IMR-90 (cell line): ENCODE measurements around the gene CLEC4G. TPM values are rescaled to one million over a fixed set of nuclear protein-coding genes. Genes with fewer than 3 reads are reported as not detected.

Source experiments
- ATAC-seq: fragments of 200-7000 bp; cut with Tn5 transposase; 2 replicates; pipeline ENCODE4 v1.9.1; 2020; ENCODE audit warnings: low read depth, mild to moderate bottlenecking, moderate library complexity
- BruUV-seq: library from RNA; stranded (reverse); fragments of 400-500 nt; replicated peaks from 2 replicates; lab custom pipeline; 2021; lab: Mats Ljungman, UMichigan
- CTCF ChIA-PET: fragments of 300-600 bp; formaldehyde crosslinking; extraction: SDS; loops from one replicate; lab custom pipeline; 2021; ENCODE audit warnings: antibody characterized with exemption; lab: Yijun Ruan, JAX
- POLR2A ChIA-PET: fragments of 300-600 bp; sonication (Branson Sonifier 250); formaldehyde crosslinking; loops from one replicate; lab custom pipeline; 2022; ENCODE audit warnings: antibody characterized with exemption; ENCODE audit not compliant: unreplicated experiment; lab: Charles Lee
- DNase-seq: peaks from one replicate; pipeline ENCODE4 v3.0.0; 2013
- H2AFZ ChIP-seq: replicated peaks from 2 replicates; pipeline ENCODE3; 2013; ENCODE audit warnings: low read length, mild to moderate bottlenecking; ENCODE audit not compliant: poor library complexity
- H2AK5ac ChIP-seq: 2 replicates; pipeline ENCODE4 v1.6.1; 2013; ENCODE audit warnings: low read depth, low read length, inconsistent platforms
- H2AK9ac ChIP-seq: replicated peaks from 2 replicates; pipeline ENCODE3; 2013; ENCODE audit warnings: mild to moderate bottlenecking, low read depth, low read length, moderate library complexity; ENCODE audit not compliant: poor library complexity
- H2BK120ac ChIP-seq: 2 replicates; pipeline ENCODE4 v1.6.1; 2013; ENCODE audit warnings: low read depth, low read length, inconsistent platforms
- H2BK15ac ChIP-seq: 3 replicates; pipeline ENCODE4 v1.6.1; 2013; ENCODE audit warnings: low read depth, low read length, inconsistent platforms
- H2BK20ac ChIP-seq: 2 replicates; pipeline ENCODE4 v1.6.1; 2013; ENCODE audit warnings: low read depth, mild to moderate bottlenecking, inconsistent platforms, low read length, moderate library complexity
- H2BK5ac ChIP-seq: 2 replicates; pipeline ENCODE4 v1.6.1; 2013; ENCODE audit warnings: mild to moderate bottlenecking, low read depth, low read length, inconsistent platforms; ENCODE audit not compliant: poor library complexity, severe bottlenecking
- H3K14ac ChIP-seq: replicated peaks from 2 replicates; pipeline ENCODE4 v1.6.1; 2013; ENCODE audit warnings: low read depth, low read length, inconsistent platforms
- H3K18ac ChIP-seq: 2 replicates; pipeline ENCODE4 v1.6.1; 2013; ENCODE audit warnings: low read depth, low read length, control low read depth
- H3K23ac ChIP-seq: 2 replicates; pipeline ENCODE4 v1.6.1; 2013; ENCODE audit warnings: low read depth, low read length, inconsistent platforms
- H3K27ac ChIP-seq: 2 replicates; pipeline ENCODE4 v1.5.1; 2013; ENCODE audit warnings: mild to moderate bottlenecking, control low read depth, low read length; ENCODE audit not compliant: insufficient read depth
- H3K27me3 ChIP-seq: 2 replicates; pipeline ENCODE4 v1.6.1; 2013; ENCODE audit warnings: low read length; ENCODE audit not compliant: control insufficient read depth, insufficient read depth
- H3K36me3 ChIP-seq: 2 replicates; pipeline ENCODE4 v1.6.1; 2013; ENCODE audit warnings: low read length, mixed read lengths; ENCODE audit not compliant: control insufficient read depth, insufficient read depth
- H3K4ac ChIP-seq: 2 replicates; pipeline ENCODE4 v1.6.1; 2013; ENCODE audit warnings: low read depth, low read length, inconsistent platforms
- H3K4me1 ChIP-seq: 2 replicates; pipeline ENCODE4 v1.6.1; 2013; ENCODE audit warnings: low read length, mixed read lengths; ENCODE audit not compliant: control insufficient read depth, insufficient read depth
- H3K4me2 ChIP-seq: 2 replicates; pipeline ENCODE4 v1.6.1; 2013; ENCODE audit warnings: low read depth, mild to moderate bottlenecking, control low read depth, low read length, moderate library complexity
- H3K4me3 ChIP-seq: 2 replicates; pipeline ENCODE4 v1.5.1; 2013; ENCODE audit warnings: low read depth, mild to moderate bottlenecking, control low read depth, low read length, moderate library complexity; ENCODE audit not compliant: insufficient read depth
- H3K56ac ChIP-seq: 2 replicates; pipeline ENCODE4 v1.6.1; 2013; ENCODE audit warnings: low read length, inconsistent platforms; ENCODE audit not compliant: insufficient read depth; ENCODE audit errors: extremely low read depth
- H3K79me1 ChIP-seq, 2 experiments: 2 replicates each; pipeline ENCODE4 v1.6.1; 2013; ENCODE audit warnings: low read length in 2 of 2, inconsistent platforms in 1 of 2, low read depth in 1 of 2
- H3K9ac ChIP-seq: 2 replicates; pipeline ENCODE4 v1.6.1; 2013; ENCODE audit warnings: low read depth, low read length, control low read depth
- H3K9me1 ChIP-seq: 2 replicates; pipeline ENCODE4 v1.6.1; 2013; ENCODE audit warnings: low read length, inconsistent platforms; ENCODE audit not compliant: insufficient read depth
- H3K9me3 ChIP-seq: 2 replicates; pipeline ENCODE4 v1.6.1; 2013; ENCODE audit warnings: low read length; ENCODE audit not compliant: control insufficient read depth, insufficient read depth
- H4K20me1 ChIP-seq: 2 replicates; pipeline ENCODE4 v1.6.1; 2013; ENCODE audit warnings: low read length, inconsistent platforms; ENCODE audit not compliant: insufficient read depth
- H4K5ac ChIP-seq: 2 replicates; pipeline ENCODE4 v1.6.1; 2013; ENCODE audit warnings: mild to moderate bottlenecking, low read depth, low read length, control low read depth
- H4K8ac ChIP-seq, 2 experiments: 2 replicates each; pipeline ENCODE4 v1.6.1; 2013; ENCODE audit warnings: low read depth in 2 of 2, low read length in 2 of 2, control low read depth in 1 of 2, inconsistent platforms in 1 of 2
- H4K91ac ChIP-seq: 2 replicates; pipeline ENCODE4 v1.6.1; 2013; ENCODE audit warnings: low read depth, low read length, inconsistent platforms; ENCODE audit not compliant: insufficient read depth
- BHLHE40 ChIP-seq: fragments of 150-350 bp; IDR thresholded peaks from 2 replicates; pipeline ENCODE4 v1.6.1; 2016; ENCODE audit warnings: mild to moderate bottlenecking, low read depth, low read length
- MAFK ChIP-seq: IDR thresholded peaks from 2 replicates; pipeline ENCODE4 v1.6.1; 2012; ENCODE audit warnings: low read depth, low read length, improper control_type of control experiment
- MXI1 ChIP-seq: IDR thresholded peaks from 2 replicates; pipeline ENCODE4 v1.6.1; 2012; ENCODE audit warnings: low read depth, mild to moderate bottlenecking, low read length, moderate library complexity, borderline replicate concordance
- POLR2A ChIP-seq: IDR thresholded peaks from 2 replicates; pipeline ENCODE4 v1.6.1; 2012; ENCODE audit warnings: mild to moderate bottlenecking, low read depth, low read length
- WGBS, 2 experiments: methylation state at CpG; one replicate each; pipeline versions ENCODE4 v1.1.5 to v1.1.7; 2013; ENCODE audit warnings: missing lambda C conversion rate in 2 of 2; ENCODE audit not compliant: insufficient read length in 1 of 2; ENCODE audit errors: extremely low coverage in 2 of 2; 5-methylcytosine and 5-hydroxymethylcytosine counted together
- dilution Hi-C: fragments of 300-500 bp; cut with HindIII; formaldehyde crosslinking; loops from one replicate; pipeline ENCODE4 v1.14.3; 2018; ENCODE audit warnings: low sequenced_read_pairs; ENCODE audit not compliant: unreplicated experiment
- in situ Hi-C: fragments of 300-500 bp; cut with MboI; formaldehyde crosslinking; loops from 3 replicates; pipeline ENCODE4 v1.14.3; 2019; ENCODE audit warnings: low sequenced_read_pairs, inconsistent platforms, mixed read lengths
- intact Hi-C: fragments of 100-400 bp; cut with micrococcal nuclease; formaldehyde crosslinking; loops from 2 replicates; pipeline ENCODE4 v1.10.0; 2022
- polyA plus RNA-seq, 3 experiments: library from polyadenylated mRNA; depleted of rRNA; stranded (reverse); fragments of >200 nt; gene quantifications; 2 replicates each; pipeline ENCODE4 v1.2.3, GENCODE V29; 2012; ENCODE audit warnings: low replicate concordance in 1 of 3
- total RNA-seq: library from RNA; depleted of rRNA; stranded (reverse); fragments of >200 nt; gene quantifications from 2 replicates; pipeline ENCODE4 v1.2.3, GENCODE V29; 2012
- TF ChIP-seq, protein P1 (sequence below): fragments of 150-350 bp; IDR thresholded peaks from 2 replicates; pipeline ENCODE4 v1.6.1; 2016; ENCODE audit warnings: low read depth, mild to moderate bottlenecking, low read length, moderate library complexity, borderline replicate concordance

The CLEC4G gene
- total and polyA plus RNA-seq, 2 of the 4 experiments (the other 2 are of a cell fraction) = not detected

DNA sequence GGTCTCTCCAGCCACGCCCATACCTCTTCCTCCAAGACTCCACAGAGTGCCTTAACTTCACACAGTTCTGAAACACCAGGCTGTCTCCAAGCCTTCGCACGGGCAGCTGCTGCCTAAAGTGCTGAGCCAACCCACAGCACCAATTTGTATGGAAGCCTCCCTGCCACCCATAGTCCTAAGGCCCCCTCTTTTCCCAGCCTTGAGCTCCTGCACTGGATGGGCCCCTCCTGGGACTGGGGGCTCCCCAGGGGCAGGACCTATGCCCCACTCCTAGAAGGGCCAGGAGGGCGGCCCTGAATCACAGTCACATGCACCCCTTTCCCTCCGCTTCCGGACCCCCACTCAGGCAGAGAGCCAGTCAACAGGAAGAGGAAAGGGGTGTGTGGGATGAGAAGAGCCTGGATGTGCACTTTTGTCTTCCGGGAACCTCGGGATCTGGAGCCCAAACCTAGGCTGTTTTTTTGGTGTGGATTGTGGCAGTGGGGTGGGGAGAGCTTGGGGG, 24.9 kb downstream of the CLEC4G start:
- TF ChIP-seq, protein P1, sequence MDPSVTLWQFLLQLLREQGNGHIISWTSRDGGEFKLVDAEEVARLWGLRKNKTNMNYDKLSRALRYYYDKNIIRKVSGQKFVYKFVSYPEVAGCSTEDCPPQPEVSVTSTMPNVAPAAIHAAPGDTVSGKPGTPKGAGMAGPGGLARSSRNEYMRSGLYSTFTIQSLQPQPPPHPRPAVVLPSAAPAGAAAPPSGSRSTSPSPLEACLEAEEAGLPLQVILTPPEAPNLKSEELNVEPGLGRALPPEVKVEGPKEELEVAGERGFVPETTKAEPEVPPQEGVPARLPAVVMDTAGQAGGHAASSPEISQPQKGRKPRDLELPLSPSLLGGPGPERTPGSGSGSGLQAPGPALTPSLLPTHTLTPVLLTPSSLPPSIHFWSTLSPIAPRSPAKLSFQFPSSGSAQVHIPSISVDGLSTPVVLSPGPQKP = no peak
- TF ChIP-seq MXI1 = no peak
- no peak for TF ChIP-seq POLR2A
- TF ChIP-seq BHLHE40 = no peak
- no peak for TF ChIP-seq MAFK
- H3K56ac ChIP-seq = no peak overlapping the region
- no peaks in the 10 kb centered on the region for H3K4me1 ChIP-seq
- 0% methylated on average over 2 of the region's 8 CpGs; no CpG with 5 or more reads in 1 of the 2 experiments for WGBS, 2 experiments
- in situ Hi-C loops (no loop called here), dilution Hi-C loops (no loop called here), intact Hi-C loops (no loop called here)
- no peak overlapping the region for H3K14ac ChIP-seq
- no peak overlapping the region for H3K27ac ChIP-seq
- H3K27me3 ChIP-seq = peaks cover 10% of the 10 kb centered on the region; the same call in 1 of the 2 replicates
- no peak overlapping the region for H3K9ac ChIP-seq
- H3K4ac ChIP-seq = no peak overlapping the region
- H3K4me3 ChIP-seq = no peak overlapping the region
- H2BK15ac ChIP-seq = no peak overlapping the region
- no peaks in the 10 kb centered on the region for H4K20me1 ChIP-seq
- no peak for DNase-seq
- H2BK20ac ChIP-seq = no peak overlapping the region
- no peak overlapping the region for H2AK5ac ChIP-seq
- no peak overlapping the region for H4K8ac ChIP-seq
- H2AFZ ChIP-seq = no peak overlapping the region
- no TSS peak for BruUV-seq
- no peaks in the 10 kb centered on the region for H3K79me1 ChIP-seq
- no peak overlapping the region for H2BK5ac ChIP-seq
- H4K5ac ChIP-seq = no peak overlapping the region
- no peaks in the 10 kb centered on the region for H3K9me3 ChIP-seq
- H3K23ac ChIP-seq = no peak overlapping the region
- no peak overlapping the region for H2AK9ac ChIP-seq
- H3K4me2 ChIP-seq = no peak overlapping the region
- no peak overlapping the region for H3K18ac ChIP-seq
- no peak overlapping the region for H4K91ac ChIP-seq
- ChIA-PET CTCF (no interaction called here), POLR2A (no interaction called here)
- no peak overlapping the region for H2BK120ac ChIP-seq
- H3K9me1 ChIP-seq = no peaks in the 10 kb centered on the region
- H3K36me3 ChIP-seq = no peaks in the 10 kb centered on the region
- no peak for ATAC-seq
